Measurements from ENCODE around the gene MCMBP. TPM values are rescaled to one million over a fixed set of nuclear protein-coding genes. Genes with fewer than 3 reads are reported as not detected.
A peak's percentile ranks its signal among the peaks of the same experiment; 100 is the strongest.

The MCMBP gene
- total and polyA plus RNA-seq, 10 donors: 14.2 to 67.6 (median 47.7) TPM

DNA sequence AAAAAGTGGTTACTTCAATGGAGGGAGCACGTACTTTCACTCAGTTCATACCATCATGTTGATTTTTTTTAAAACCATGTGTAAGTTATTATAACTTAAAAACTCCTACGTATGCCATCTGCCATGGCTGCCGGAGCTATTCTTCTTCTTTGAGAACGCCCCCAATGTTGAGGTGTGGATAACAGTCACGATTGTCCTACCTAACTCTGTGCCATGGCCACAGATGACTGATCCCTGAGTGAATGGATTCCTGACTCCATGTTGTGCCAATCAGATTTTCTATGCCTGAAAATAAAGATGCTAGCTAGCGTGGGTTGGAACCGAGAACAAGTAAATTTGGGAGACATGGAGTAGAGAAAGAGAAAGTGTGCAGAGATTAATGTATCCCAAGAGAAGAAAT lies 5.3 kb downstream of the MCMBP start:
- TF ChIP-seq, protein P1, sequence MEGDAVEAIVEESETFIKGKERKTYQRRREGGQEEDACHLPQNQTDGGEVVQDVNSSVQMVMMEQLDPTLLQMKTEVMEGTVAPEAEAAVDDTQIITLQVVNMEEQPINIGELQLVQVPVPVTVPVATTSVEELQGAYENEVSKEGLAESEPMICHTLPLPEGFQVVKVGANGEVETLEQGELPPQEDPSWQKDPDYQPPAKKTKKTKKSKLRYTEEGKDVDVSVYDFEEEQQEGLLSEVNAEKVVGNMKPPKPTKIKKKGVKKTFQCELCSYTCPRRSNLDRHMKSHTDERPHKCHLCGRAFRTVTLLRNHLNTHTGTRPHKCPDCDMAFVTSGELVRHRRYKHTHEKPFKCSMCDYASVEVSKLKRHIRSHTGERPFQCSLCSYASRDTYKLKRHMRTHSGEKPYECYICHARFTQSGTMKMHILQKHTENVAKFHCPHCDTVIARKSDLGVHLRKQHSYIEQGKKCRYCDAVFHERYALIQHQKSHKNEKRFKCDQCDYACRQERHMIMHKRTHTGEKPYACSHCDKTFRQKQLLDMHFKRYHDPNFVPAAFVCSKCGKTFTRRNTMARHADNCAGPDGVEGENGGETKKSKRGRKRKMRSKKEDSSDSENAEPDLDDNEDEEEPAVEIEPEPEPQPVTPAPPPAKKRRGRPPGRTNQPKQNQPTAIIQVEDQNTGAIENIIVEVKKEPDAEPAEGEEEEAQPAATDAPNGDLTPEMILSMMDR (IDR thresholded peaks at IDR 0.05 in 8 of 11, conservative IDR thresholded peaks at IDR 0.05 in 3 of 11): no peak
- TF ChIP-seq POLR2A (IDR thresholded peaks at IDR 0.05): no peak
- no peak for TF ChIP-seq POLR2AphosphoS5 (IDR thresholded peaks at IDR 0.05)
- Histone ChIP-seq H3K27ac (no peak overlapping the region), H3K9me3 (peaks cover 0 to 14% (median 9%) of the 10 kb centered on the region in 8 donors), H3K36me3 (peaks cover 0 to 6% (median 0%) of the 10 kb centered on the region in 6 donors), H3K4me1 (peaks cover 17 to 87% (median 52%) of the 10 kb centered on the region in 6 donors), H3K27me3 (replicated peaks in 1 of 7) (no peaks in the 10 kb centered on the region), H3K4me3 (no peak overlapping the region)
- 82 to 92% (median 88%) methylated on average over 7 of the region's 7 CpGs for WGBS, 5 donors
- DNase-seq: no peak
- intact Hi-C loops (cut with DNase I; ENCODE audit: low total_unique reads): no loop called here

- intact Hi-C loops (cut with DNase I; ENCODE audit: low total_unique reads): no loop called here
- no peak for DNase-seq
- no peak overlapping the region for H3K4me3 ChIP-seq
- H3K4me1 ChIP-seq: peaks cover 7 to 89% (median 51%) of the 10 kb centered on the region in 6 donors
- no peak overlapping the region for H3K27ac ChIP-seq
- 89 to 97% (median 94%) methylated on average over 6 of the region's 6 CpGs for WGBS, 5 donors
- peaks cover 0 to 13% (median 0%) of the 10 kb centered on the region in 6 donors for H3K36me3 ChIP-seq
- H3K27me3 ChIP-seq (replicated peaks in 1 of 7): no peaks in the 10 kb centered on the region
- peaks cover 0 to 14% (median 9%) of the 10 kb centered on the region in 8 donors for H3K9me3 ChIP-seq
- TF ChIP-seq POLR2A (IDR thresholded peaks at IDR 0.05) (no peak), POLR2AphosphoS5 (IDR thresholded peaks at IDR 0.05) (no peak)
- TF ChIP-seq, protein P1 (IDR thresholded peaks at IDR 0.05 in 8 of 11, conservative IDR thresholded peaks at IDR 0.05 in 3 of 11): no peak
Measured at GRCh38 chr10:119865699-119866240, 6.9 kb downstream of the MCMBP start.

- Histone ChIP-seq H3K27ac (peak overlapping the region in 4 of 8 donors; percentile 13 to 71 (median 29)), H3K36me3 (peaks cover 0 to 13% (median 0%) of the 10 kb centered on the region in 6 donors), H3K4me1 (peaks cover 2 to 89% (median 43%) of the 10 kb centered on the region in 6 donors), H3K27me3 (replicated peaks in 1 of 7) (no peaks in the 10 kb centered on the region), H3K4me3 (no peak overlapping the region), H3K9me3 (peaks cover 0 to 14% (median 9%) of the 10 kb centered on the region in 8 donors)
- intact Hi-C loops (cut with DNase I; ENCODE audit: low total_unique reads): no loop called here
- DNase-seq: no peak
- TF ChIP-seq, protein P1 (IDR thresholded peaks at IDR 0.05 in 8 of 11, conservative IDR thresholded peaks at IDR 0.05 in 3 of 11): no peak
- TF ChIP-seq POLR2AphosphoS5 (IDR thresholded peaks at IDR 0.05) (no peak), POLR2A (IDR thresholded peaks at IDR 0.05) (no peak)
- WGBS, 5 donors: 28 to 49% (median 39%) methylated on average over 3 to 4 of the region's 4 CpGs
Measured at GRCh38 chr10:119863951-119864565, 8.6 kb downstream of the MCMBP start.

GRCh38 chr10:119862524-119862923 lies 10.1 kb downstream of the MCMBP start:
- H3K9me3 ChIP-seq: peaks cover 0 to 14% (median 9%) of the 10 kb centered on the region in 8 donors
- H3K4me1 ChIP-seq: peaks cover 0 to 76% (median 32%) of the 10 kb centered on the region in 6 donors
- TF ChIP-seq, protein P1 (IDR thresholded peaks at IDR 0.05 in 8 of 11, conservative IDR thresholded peaks at IDR 0.05 in 3 of 11): no peak
- no peak overlapping the region for H3K4me3 ChIP-seq
- intact Hi-C loops (cut with DNase I; ENCODE audit: low total_unique reads): no loop called here
- peaks cover 0 to 22% (median 4%) of the 10 kb centered on the region in 6 donors for H3K36me3 ChIP-seq
- H3K27ac ChIP-seq: no peak overlapping the region
- WGBS, 5 donors: 68 to 79% (median 70%) methylated on average over 1 of the region's 1 CpG
- no peaks in the 10 kb centered on the region for H3K27me3 ChIP-seq (replicated peaks in 1 of 7)
- no peak for DNase-seq

Measured in spleen (tissue), 11 donors.